K562 (cell line): Measurements from ENCODE around the gene DYNLT5. TPM values are rescaled to one million over a fixed set of nuclear protein-coding genes. Genes with fewer than 3 reads are reported as not detected.

Source experiments
- ATAC-seq: fragments of 200-7000 bp; cut with Tn5 transposase; 3 replicates; pipeline ENCODE4 v1.9.1; 2020; ENCODE audit warnings: moderate library complexity
- BruUV-seq: library from RNA; stranded (reverse); fragments of 400-500 nt; replicated peaks from 2 replicates; lab custom pipeline; 2021; lab: Mats Ljungman, UMichigan
- CTCF ChIA-PET: fragments of 300-600 bp; formaldehyde crosslinking; extraction: SDS; loops from one replicate; lab custom pipeline; 2021; ENCODE audit warnings: low intra/inter-chr PET ratio; lab: Yijun Ruan, JAX
- POLR2A ChIA-PET: fragments of 300-600, 350-650 bp; sonication (Branson Sonifier 250); formaldehyde crosslinking; extraction: SDS; loops from one replicate; lab custom pipeline; 2021; ENCODE audit warnings: antibody characterized with exemption, inconsistent platforms; lab: Yijun Ruan, JAX
- DNase-seq, 4 experiments: peaks; one replicate each; pipeline versions ENCODE4 v3.0.0 to v3.0.0-alpha.2; 2011 to 2018; ENCODE audit warnings: low spot score in 3 of 4, mixed read lengths in 3 of 4; ENCODE audit errors: extremely low read depth in 1 of 4
- FAIRE-seq: peaks from 2 replicates; lab custom pipeline; 2011; peaks lifted over from hg19 to GRCh38; lab: Jason Lieb, UNC
- H2AFZ ChIP-seq: 2 replicates; pipeline ENCODE4 v1.6.0; 2011; ENCODE audit warnings: low read depth, low read length, control low read depth, inconsistent platforms
- H3K27ac ChIP-seq: fragments of 200-600 bp; 3 replicates; pipeline ENCODE4 v1.8.0; 2011; ENCODE audit warnings: low read depth, mild to moderate bottlenecking, control low read depth, inconsistent platforms, low read length, moderate library complexity, mixed read lengths; ENCODE audit errors: extremely low read depth
- H3K27me3 ChIP-seq, 2 experiments: fragments of 300-600 bp in 1 of 2; 2 replicates in 1 of 2; 3 replicates in 1 of 2; pipeline versions ENCODE4 v1.6.0 to v1.8.0; 2011; ENCODE audit warnings: inconsistent platforms in 2 of 2, low read length in 2 of 2, mild to moderate bottlenecking in 1 of 2, mixed read lengths in 1 of 2, moderate library complexity in 1 of 2; ENCODE audit not compliant: control insufficient read depth in 2 of 2, insufficient read depth in 2 of 2
- H3K36me3 ChIP-seq: fragments of 300-600 bp; 3 replicates; pipeline ENCODE4 v1.8.0; 2011; ENCODE audit warnings: mild to moderate bottlenecking, low read length, inconsistent platforms; ENCODE audit not compliant: control insufficient read depth, insufficient read depth
- H3K4me1 ChIP-seq, 2 experiments: fragments of 200-600 bp in 1 of 2; replicated peaks in 1 of 2; 2 replicates in 1 of 2; 3 replicates in 1 of 2; pipeline versions ENCODE4 v1.5.1 to v1.8.0; 2011; ENCODE audit warnings: inconsistent platforms in 2 of 2, low read length in 2 of 2, mild to moderate bottlenecking in 1 of 2, mixed read lengths in 1 of 2, moderate library complexity in 1 of 2; ENCODE audit not compliant: control insufficient read depth in 2 of 2, insufficient read depth in 2 of 2
- H3K4me2 ChIP-seq: 2 replicates; pipeline ENCODE4 v1.6.1; 2011; ENCODE audit warnings: low read length, control low read depth, inconsistent platforms, mixed read lengths; ENCODE audit not compliant: insufficient read depth
- H3K4me3 ChIP-seq: fragments of 200-600 bp; sonication (generic), shearing (Covaris generic); 2 replicates; pipeline ENCODE4 v1.5.1; 2016; ENCODE audit warnings: control low read depth, inconsistent platforms
- H3K79me2 ChIP-seq: fragments of 200-600 bp; 3 replicates; pipeline ENCODE4 v1.8.0; 2011; ENCODE audit warnings: low read length, inconsistent platforms; ENCODE audit not compliant: control insufficient read depth, insufficient read depth
- H3K9ac ChIP-seq, 2 experiments: 2 replicates each; pipeline versions ENCODE4 v1.6.0 to v1.6.1; 2011; ENCODE audit warnings: low read depth in 2 of 2, low read length in 2 of 2, control low read depth in 1 of 2, inconsistent platforms in 1 of 2, mild to moderate bottlenecking in 1 of 2, mixed read lengths in 1 of 2; ENCODE audit not compliant: insufficient read depth in 1 of 2
- H3K9me1 ChIP-seq: one replicate; pipeline ENCODE4 v1.6.0; 2011; ENCODE audit warnings: inconsistent platforms, mild to moderate bottlenecking, low read length, moderate library complexity; ENCODE audit not compliant: control insufficient read depth, insufficient read depth
- H3K9me3 ChIP-seq: replicated peaks from 2 replicates; pipeline ENCODE4 v1.5.1; 2011; ENCODE audit warnings: low read depth, low read length, inconsistent platforms; ENCODE audit not compliant: control insufficient read depth, insufficient read depth
- H4K20me1 ChIP-seq: replicated peaks from 2 replicates; pipeline ENCODE4 v1.6.1; 2011; ENCODE audit warnings: low read length, inconsistent platforms, mixed read lengths; ENCODE audit not compliant: control insufficient read depth, insufficient read depth
- CHD4 ChIP-seq: fragments of 200-600 bp; sonication (generic); IDR thresholded peaks from 3 replicates; pipeline ENCODE4 v1.6.1; 2012; ENCODE audit warnings: low read depth, mild to moderate bottlenecking, mixed read lengths, low read length, inconsistent platforms; ENCODE audit not compliant: insufficient read depth, insufficient replicate concordance, poor library complexity, severe bottlenecking
- GATAD2B ChIP-seq: fragments of 450-650 bp; IDR thresholded peaks from 2 replicates; pipeline ENCODE4 v1.6.1; 2017; ENCODE audit warnings: mild to moderate bottlenecking, borderline replicate concordance
- LCOR ChIP-seq: sonication (generic); formaldehyde crosslinking; IDR thresholded peaks from 2 replicates; pipeline ENCODE4 v1.8.0; 2022; ENCODE audit warnings: mild to moderate bottlenecking, missing genetic modification reagents
- MTA3 ChIP-seq: fragments of 450-650 bp; formaldehyde crosslinking; IDR thresholded peaks from 2 replicates; pipeline ENCODE4 v1.6.1; 2017; ENCODE audit warnings: mild to moderate bottlenecking, borderline replicate concordance
- MYBL2 ChIP-seq, 2 experiments: fragments of 450-650 bp in 1 of 2; sonication (generic) in 1 of 2; formaldehyde crosslinking in 1 of 2; IDR thresholded peaks; 2 replicates each; pipeline versions ENCODE4 v1.6.1 to v1.8.1; 2017 to 2022; ENCODE audit warnings: borderline replicate concordance in 1 of 2, inconsistent platforms in 1 of 2, low read depth in 1 of 2, mild to moderate bottlenecking in 1 of 2, missing genetic modification reagents in 1 of 2, moderate library complexity in 1 of 2
- NR2F6 ChIP-seq: fragments of 450-650 bp; formaldehyde crosslinking; IDR thresholded peaks from 2 replicates; pipeline ENCODE4 v1.4.0; 2020; ENCODE audit warnings: mild to moderate bottlenecking
- SIX5 ChIP-seq, 2 experiments: IDR thresholded peaks; 2 replicates each; pipeline ENCODE4 v1.6.1; 2011; ENCODE audit warnings: low read length in 2 of 2, borderline replicate concordance in 1 of 2, low read depth in 1 of 2, mild to moderate bottlenecking in 1 of 2, moderate library complexity in 1 of 2; ENCODE audit not compliant: insufficient read depth in 1 of 2
- SMARCA4 ChIP-seq: fragments of 450-650 bp; IDR thresholded peaks from 2 replicates; pipeline ENCODE4 v1.6.1; 2016
- SMARCB1 ChIP-seq: IDR thresholded peaks from 2 replicates; pipeline ENCODE4 v1.6.1; 2011; ENCODE audit warnings: improper control_type of control experiment, low read depth; ENCODE audit not compliant: insufficient read length
- ZNF354B ChIP-seq: fragments of 250-450 bp; sonication (Bioruptor Pico); IDR thresholded peaks from 2 replicates; pipeline ENCODE4 v1.4.0; 2020
- ZNF561 ChIP-seq: fragments of 450-650 bp; formaldehyde crosslinking; conservative IDR thresholded peaks from 2 replicates; pipeline ENCODE4 v1.4.0; 2020; ENCODE audit warnings: mild to moderate bottlenecking, moderate library complexity
- WGBS: fragments of 100-300 bp; shearing (Covaris generic); methylation state at CpG from one replicate; pipeline ENCODE4 v1.1.6; 2016; ENCODE audit warnings: low coverage, mixed read lengths; ENCODE audit not compliant: insufficient coverage; ENCODE audit errors: missing lambda C conversion rate; 5-methylcytosine and 5-hydroxymethylcytosine counted together
- in situ Hi-C: fragments of 300-500 bp; cut with MboI; formaldehyde crosslinking; loops from 4 replicates; pipeline ENCODE4 v1.15.0; 2018; ENCODE audit warnings: inconsistent platforms, mixed read lengths
- intact Hi-C: fragments of 100-400 bp; cut with micrococcal nuclease; formaldehyde crosslinking; loops from 2 replicates; pipeline ENCODE4 v1.14.2; 2022
- polyA plus RNA-seq, 8 experiments: library from polyadenylated mRNA; depleted of rRNA in 4 of 8; stranded (reverse) in 5 of 8; unstranded in 3 of 8; fragments of >200 nt; fragmentation: Nextera tagmentation in 2 of 8; fragmentation: Illumina TruSeq in 1 of 8; extraction: Ambion mirVana in 2 of 8; extraction: Trizol in 1 of 8; gene quantifications; 2 replicates each; pipeline versions ENCODE4 v1.2.1 to v1.2.3, GENCODE V29; 2011 to 2014; ENCODE audit warnings: inconsistent platforms in 1 of 8, missing spikeins in 1 of 8
- total RNA-seq, 7 experiments: library from RNA; depleted of rRNA in 6 of 7; stranded (reverse); fragments of >200 nt in 6 of 7; fragmentation: Illumina TruSeq in 2 of 7; extraction: Trizol in 2 of 7; gene quantifications; 2 replicates each; pipeline versions ENCODE4 v1.2.1 to v1.2.3, GENCODE V29; 2011 to 2021; ENCODE audit warnings: low replicate concordance in 1 of 7
- TF ChIP-seq, protein P1 (sequence below): fragments of 250-450 bp; sonication (Bioruptor Pico); IDR thresholded peaks from 2 replicates; pipeline ENCODE4 v1.4.0; 2020; ENCODE audit warnings: borderline replicate concordance
- TF ChIP-seq, protein P2 (sequence below): sonication (generic); formaldehyde crosslinking; IDR thresholded peaks from 2 replicates; pipeline ENCODE4 v1.8.0; 2022; ENCODE audit warnings: missing genetic modification reagents, mild to moderate bottlenecking, moderate library complexity, borderline replicate concordance
- TF ChIP-seq, protein P3 (sequence below): IDR thresholded peaks from 2 replicates; pipeline ENCODE4 v1.6.1; 2014; ENCODE audit warnings: antibody characterized with exemption
- TF ChIP-seq, protein P4 (sequence below): sonication (generic); formaldehyde crosslinking; IDR thresholded peaks from 2 replicates; pipeline ENCODE4 v1.5.0; 2020; ENCODE audit warnings: missing genetic modification reagents

The DYNLT5 gene
- total and polyA plus RNA-seq, 9 of the 15 experiments (the other 6 are each of a cell fraction or from before 2014, with no cell fraction given): not detected

DNA sequence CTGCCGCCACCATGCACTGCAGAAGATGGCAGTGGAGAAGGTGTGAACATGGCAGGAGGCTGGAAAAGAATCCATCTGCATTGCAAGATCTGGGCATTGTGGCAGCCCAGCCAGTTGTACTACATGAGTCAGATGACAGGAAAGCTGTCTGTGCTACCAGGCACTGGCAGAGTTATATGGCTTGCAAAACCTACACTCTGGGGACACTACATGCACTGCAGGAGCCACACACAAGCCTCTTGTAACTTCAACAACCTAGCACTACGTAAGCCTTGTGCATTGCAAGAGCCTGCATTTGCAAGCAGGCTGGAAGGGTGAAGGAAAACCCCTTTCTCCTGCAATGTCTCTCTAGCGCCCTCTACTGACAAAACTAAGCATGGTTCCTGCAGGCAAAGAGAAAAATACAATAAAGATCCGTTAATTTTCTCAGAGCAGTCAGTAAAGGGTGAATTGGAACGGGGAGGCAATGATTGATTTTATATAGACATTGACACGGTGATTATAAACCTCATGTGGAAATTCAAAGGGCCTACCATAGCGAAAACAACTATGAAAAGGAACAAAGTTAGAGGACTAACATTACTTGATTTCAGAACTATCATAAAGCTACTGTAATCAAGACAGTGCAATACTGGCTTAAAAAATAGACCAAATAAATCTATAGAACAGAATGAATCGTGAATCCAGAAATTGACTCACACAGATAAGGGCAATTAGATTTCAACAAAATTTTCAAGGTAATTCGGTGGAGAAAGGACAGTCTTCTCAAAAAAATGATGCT is 26.2 kb upstream of the DYNLT5 start (continued):
- TF ChIP-seq, protein P1, sequence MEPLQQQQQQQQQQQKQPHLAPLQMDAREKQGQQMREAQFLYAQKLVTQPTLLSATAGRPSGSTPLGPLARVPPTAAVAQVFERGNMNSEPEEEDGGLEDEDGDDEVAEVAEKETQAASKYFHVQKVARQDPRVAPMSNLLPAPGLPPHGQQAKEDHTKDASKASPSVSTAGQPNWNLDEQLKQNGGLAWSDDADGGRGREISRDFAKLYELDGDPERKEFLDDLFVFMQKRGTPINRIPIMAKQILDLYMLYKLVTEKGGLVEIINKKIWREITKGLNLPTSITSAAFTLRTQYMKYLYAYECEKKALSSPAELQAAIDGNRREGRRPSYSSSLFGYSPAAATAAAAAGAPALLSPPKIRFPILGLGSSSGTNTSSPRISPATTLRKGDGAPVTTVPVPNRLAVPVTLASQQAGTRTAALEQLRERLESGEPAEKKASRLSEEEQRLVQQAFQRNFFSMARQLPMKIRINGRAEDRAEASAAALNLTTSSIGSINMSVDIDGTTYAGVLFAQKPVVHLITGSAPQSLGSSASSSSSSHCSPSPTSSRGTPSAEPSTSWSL: no peak

DNA sequence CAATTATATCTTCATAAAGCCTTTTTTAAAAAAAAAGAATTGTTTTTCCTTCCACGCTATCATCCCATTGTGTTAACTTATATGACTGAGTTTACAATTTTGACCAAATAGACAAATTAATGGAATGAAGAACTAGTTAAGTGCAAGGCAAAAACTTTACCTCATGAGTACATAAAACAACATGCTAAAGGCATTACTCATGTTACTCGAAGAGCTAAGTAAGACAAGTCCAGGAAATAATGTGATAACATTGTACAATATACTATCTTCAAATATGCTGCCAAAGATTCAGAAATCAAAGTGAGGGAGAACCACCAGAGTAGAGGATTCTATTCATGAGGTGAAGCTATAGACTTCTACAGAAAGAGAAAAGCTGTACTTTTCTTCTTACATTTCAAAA is 24.2 kb upstream of the DYNLT5 start:
- Histone ChIP-seq H3K79me2 (no peaks in the 10 kb centered on the region), H4K20me1 (no peaks in the 10 kb centered on the region), H3K4me1 (no peaks in the 10 kb centered on the region), H3K9ac (no peak overlapping the region), H3K27me3 (no peaks in the 10 kb centered on the region), H3K4me2 (no peak overlapping the region), H2AFZ (no peak overlapping the region), H3K9me1 (no peaks in the 10 kb centered on the region), H3K4me3 (no peak overlapping the region), H3K9me3 (no peaks in the 10 kb centered on the region), H3K36me3 (no peaks in the 10 kb centered on the region), H3K27ac (no peak overlapping the region)
- intact Hi-C loops (loop anchor here (5.0 to 10.0 kb wide), 2 partner anchors 223 to 476 kb away; no protein-coding TSS in a partner anchor), in situ Hi-C loops (no loop called here)
- POLR2A ChIA-PET: no interaction called here
- no TSS peak for BruUV-seq
- DNase-seq (no peak), ATAC-seq (no peak), FAIRE-seq (no peak)
- CTCF ChIA-PET: no interaction called here
- WGBS: 9% methylated on average over 2 of the region's 2 CpGs
- TF ChIP-seq, protein P2, sequence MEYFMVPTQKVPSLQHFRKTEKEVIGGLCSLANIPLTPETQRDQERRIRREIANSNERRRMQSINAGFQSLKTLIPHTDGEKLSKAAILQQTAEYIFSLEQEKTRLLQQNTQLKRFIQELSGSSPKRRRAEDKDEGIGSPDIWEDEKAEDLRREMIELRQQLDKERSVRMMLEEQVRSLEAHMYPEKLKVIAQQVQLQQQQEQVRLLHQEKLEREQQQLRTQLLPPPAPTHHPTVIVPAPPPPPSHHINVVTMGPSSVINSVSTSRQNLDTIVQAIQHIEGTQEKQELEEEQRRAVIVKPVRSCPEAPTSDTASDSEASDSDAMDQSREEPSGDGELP: no peak
- TF ChIP-seq NR2F6: no peak
- TF ChIP-seq, protein P3, sequence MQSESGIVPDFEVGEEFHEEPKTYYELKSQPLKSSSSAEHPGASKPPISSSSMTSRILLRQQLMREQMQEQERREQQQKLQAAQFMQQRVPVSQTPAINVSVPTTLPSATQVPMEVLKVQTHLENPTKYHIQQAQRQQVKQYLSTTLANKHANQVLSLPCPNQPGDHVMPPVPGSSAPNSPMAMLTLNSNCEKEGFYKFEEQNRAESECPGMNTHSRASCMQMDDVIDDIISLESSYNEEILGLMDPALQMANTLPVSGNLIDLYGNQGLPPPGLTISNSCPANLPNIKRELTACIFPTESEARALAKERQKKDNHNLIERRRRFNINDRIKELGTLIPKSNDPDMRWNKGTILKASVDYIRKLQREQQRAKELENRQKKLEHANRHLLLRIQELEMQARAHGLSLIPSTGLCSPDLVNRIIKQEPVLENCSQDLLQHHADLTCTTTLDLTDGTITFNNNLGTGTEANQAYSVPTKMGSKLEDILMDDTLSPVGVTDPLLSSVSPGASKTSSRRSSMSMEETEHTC: no peak
- no peak for TF ChIP-seq MYBL2 (IDR thresholded peaks at IDR 0.05; ENCODE audit: low read depth)
- TF ChIP-seq MYBL2 (CRISPR knock-in tag; IDR thresholded peaks at IDR 0.05; ENCODE audit: borderline replicate concordance): no peak
- TF ChIP-seq ZNF354B (CRISPR knock-in tag): no peak
- no peak for TF ChIP-seq SIX5 (IDR thresholded peaks at IDR 0.05; ENCODE audit: borderline replicate concordance in 1 of 2, insufficient read depth in 1 of 2, low read depth in 1 of 2, low read length in 2 of 2)
- no peak for TF ChIP-seq CHD4
- TF ChIP-seq MTA3: no peak
- no peak for TF ChIP-seq ZNF561 (CRISPR knock-in tag)
- TF ChIP-seq SMARCB1: no peak
- TF ChIP-seq LCOR (CRISPR knock-in tag): no peak
- TF ChIP-seq SMARCA4: no peak
- TF ChIP-seq GATAD2B: no peak
- TF ChIP-seq, protein P4, sequence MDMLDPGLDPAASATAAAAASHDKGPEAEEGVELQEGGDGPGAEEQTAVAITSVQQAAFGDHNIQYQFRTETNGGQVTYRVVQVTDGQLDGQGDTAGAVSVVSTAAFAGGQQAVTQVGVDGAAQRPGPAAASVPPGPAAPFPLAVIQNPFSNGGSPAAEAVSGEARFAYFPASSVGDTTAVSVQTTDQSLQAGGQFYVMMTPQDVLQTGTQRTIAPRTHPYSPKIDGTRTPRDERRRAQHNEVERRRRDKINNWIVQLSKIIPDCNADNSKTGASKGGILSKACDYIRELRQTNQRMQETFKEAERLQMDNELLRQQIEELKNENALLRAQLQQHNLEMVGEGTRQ (CRISPR knock-in tag): no peak
